Skeletal muscle cell (primary cell): ENCODE data around the gene PRKG1.
"Not testable (repeated sequence)": the region's sequence is repeated elsewhere in the genome, so short reads cannot be mapped to it uniquely, and the experiment has no call there.

Experiments
- DNase-seq: peaks from one replicate; pipeline ENCODE4 v3.0.0-alpha.2; 2010; ENCODE audit warnings: low read depth
- H3K4me3 ChIP-seq: 2 replicates; pipeline ENCODE4 v1.5.1; 2011; ENCODE audit warnings: low read depth, mild to moderate bottlenecking, control low read depth, low read length, moderate library complexity

The PRKG1 gene

DNA sequence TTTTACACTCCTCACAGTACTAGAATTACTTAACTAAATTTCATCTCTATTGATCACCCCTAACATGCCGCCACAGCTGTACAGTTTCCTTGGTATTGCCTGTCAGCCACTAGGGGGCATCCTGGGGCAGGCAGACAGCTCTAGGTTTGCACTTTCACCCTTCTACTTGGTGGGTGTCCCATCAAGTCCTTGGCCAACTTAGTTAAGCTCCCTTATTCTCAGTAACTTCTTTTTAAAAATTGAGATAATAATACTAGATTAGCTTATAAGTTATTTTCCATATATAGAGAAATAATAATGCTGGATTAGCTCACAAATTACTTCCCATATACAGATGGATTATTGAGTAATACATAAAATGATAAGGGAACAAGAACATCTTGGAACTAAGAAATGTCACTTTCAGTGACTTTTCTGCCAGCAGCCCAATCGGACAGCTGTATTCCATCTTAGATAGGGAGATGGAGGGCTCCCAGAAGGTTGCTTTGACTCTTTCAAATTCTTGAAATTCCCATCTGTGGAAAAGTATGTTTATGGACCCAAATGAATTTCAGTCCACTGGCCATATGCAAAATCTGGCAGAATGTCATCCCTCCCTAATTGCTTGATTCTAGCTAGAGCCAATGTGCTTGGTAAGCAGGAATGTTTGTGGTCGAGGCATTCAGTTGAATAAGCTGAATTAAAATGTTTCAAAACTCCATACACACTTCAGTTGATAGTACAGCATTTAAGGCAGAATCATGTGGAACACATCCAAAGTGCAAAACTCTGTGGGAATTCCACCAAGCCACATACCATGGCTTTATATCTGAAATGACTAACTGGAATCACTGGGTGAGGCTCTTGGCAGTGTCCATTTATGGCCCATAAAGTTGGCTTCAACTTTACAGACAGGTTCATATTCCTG is 315.4 kb downstream of the PRKG1 start:
- no peak overlapping the region for H3K4me3 ChIP-seq
- DNase-seq, result peak; percentile 96

DNA sequence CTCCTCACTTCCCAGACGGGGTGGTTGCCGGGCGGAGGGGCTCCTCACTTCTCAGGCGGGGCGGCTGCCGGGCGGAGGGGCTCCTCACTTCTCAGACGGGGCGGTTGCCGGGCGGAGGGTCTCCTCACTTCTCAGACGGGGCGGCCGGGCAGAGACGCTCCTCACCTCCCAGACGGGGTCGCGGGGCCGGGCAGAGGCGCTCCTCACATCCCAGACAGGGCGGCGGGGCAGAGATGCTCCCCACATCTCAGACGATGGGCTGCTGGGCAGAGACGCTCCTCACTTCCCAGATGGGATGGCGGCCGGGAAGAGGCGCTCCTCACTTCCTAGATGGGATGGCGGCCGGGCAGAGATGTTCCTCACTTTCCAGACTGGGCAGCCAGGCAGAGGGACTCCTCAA is 318.7 kb downstream of the PRKG1 start:
- not testable (repeated sequence) for H3K4me3 ChIP-seq, DNase-seq

- no peak for DNase-seq
Measured at GRCh38 chr10:51394039-51394438, 319.8 kb downstream of the PRKG1 start.

GRCh38 chr10:51397244-51397643 is 323.0 kb downstream of the PRKG1 start:
- no peak overlapping the region for H3K4me3 ChIP-seq
- DNase-seq, result no peak

More at GRCh38 chr10:51394039-51394438, 319.8 kb downstream of the PRKG1 start:
- no peak overlapping the region for H3K4me3 ChIP-seq

- H3K4me3 ChIP-seq, result no peak overlapping the region
- peak; percentile 57 for DNase-seq
Measured at GRCh38 chr10:51397695-51398094, 323.4 kb downstream of the PRKG1 start.

DNA sequence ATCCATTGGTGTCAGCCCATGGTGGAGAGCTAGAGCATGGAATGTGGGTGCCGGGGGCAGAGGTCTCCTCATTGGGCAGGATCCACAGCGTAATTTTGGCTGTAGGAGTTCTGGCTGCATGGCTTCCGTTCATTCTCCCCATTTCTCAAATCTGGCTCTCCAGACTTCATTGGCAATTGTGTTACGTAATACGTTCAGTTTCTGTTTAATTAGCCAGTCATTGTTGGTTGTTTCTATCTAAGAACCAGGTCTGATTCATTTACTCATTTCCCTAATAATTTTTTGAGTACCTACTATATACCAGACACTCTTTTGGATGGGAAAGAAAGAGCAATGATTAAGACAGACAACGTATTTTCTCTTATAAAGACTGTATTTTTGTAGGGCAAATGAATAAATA is 325.6 kb downstream of the PRKG1 start:
- H3K4me3 ChIP-seq, result no peak overlapping the region
- DNase-seq, result no peak

DNA sequence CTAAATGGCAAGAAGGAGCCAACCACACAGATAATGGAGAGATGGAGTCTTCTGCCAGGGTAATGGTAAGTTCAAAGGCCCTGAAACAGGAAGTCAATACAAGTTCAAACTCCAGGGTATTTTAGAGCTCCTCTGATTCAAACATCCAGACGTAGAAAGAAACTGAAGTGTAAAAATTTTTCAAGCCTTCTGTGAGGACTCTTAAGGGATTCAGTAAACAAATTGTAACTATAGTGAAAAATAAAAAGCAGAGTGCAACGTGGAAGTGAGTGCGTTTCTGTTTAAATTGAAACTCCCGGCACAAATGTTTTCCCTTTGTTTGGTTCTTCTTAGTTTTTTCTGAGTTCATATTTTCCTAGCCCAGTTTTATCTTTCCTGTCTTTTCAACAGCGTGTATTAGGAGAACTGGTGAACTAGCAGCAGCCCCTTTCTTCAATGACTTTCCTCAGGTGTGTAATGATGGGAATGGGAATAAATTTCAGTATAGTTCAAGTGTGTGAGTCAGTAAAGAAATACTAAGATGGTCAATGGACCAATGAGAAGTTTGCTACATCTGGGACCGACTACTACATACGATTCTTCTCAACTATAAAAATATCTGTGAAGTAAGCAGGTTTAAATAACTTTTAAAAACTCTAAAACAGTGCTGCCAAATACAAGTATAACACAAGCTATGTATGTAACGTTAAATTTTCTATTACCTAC is 326.3 kb downstream of the PRKG1 start:
- no peak overlapping the region for H3K4me3 ChIP-seq
- DNase-seq, result no peak

DNA sequence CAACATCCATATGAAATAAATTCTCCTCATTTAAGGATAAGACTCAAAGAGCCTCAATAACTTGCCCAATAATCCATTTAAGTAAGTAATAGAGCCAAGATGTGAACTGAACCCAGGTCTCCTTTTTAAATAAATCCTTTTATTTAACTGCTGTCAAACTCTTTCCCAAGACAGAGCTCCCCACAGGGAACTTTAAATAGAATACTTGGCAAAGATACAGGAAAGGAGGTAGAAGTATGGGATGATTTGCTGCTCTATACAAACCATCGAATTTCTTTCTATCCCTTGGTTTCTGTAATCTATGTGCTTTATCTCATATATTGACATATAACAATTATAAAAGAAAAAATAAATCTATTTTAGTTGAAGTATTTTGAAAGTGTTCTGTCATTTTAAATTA is 329.2 kb downstream of the PRKG1 start:
- H3K4me3 ChIP-seq, result no peak overlapping the region
- DNase-seq, result no peak

GRCh38 chr10:51405580-51406351 is 331.5 kb downstream of the PRKG1 start:
- H3K4me3 ChIP-seq, result no peak overlapping the region
- DNase-seq, result peak; percentile 62

DNA sequence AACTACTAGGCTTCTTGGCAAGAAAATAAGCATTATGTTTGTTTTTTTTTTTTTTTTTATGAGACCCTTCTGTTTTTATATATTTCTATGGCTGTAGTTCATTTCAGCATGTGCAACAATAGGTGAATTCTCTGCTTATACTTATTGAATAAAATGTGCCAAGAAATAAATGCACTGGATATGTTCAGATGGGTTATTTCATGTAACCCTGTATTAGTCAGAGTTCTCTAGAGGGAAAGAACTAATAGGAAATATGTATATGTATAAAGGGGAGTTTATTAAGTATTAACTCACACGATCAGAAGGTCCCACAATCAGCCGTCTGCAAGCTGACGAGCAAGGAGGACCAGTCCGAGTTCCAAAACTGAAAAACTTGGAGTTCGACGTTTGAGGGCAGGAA is 332.3 kb downstream of the PRKG1 start:
- no peak for DNase-seq
- no peak overlapping the region for H3K4me3 ChIP-seq

DNA sequence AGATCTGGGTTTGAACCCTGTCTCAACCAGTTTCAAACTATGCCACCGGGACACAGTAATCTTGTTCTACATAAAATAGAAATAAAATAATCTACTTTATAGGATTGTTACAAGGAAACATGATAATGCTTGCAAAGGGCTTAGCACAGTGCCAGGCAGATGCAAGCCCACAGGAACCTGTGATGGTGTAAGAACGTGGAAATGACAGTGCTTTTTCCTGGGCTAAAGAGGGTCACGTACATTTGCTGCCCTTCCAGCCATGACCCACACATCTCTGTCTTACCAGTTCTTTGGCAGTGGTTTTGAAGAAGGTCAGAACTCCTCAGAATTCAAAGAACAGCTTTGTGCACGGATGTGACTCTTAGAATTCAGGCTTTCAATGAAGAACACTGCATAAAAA is 342.2 kb downstream of the PRKG1 start:
- DNase-seq, result no peak
- H3K4me3 ChIP-seq, result no peak overlapping the region

DNA sequence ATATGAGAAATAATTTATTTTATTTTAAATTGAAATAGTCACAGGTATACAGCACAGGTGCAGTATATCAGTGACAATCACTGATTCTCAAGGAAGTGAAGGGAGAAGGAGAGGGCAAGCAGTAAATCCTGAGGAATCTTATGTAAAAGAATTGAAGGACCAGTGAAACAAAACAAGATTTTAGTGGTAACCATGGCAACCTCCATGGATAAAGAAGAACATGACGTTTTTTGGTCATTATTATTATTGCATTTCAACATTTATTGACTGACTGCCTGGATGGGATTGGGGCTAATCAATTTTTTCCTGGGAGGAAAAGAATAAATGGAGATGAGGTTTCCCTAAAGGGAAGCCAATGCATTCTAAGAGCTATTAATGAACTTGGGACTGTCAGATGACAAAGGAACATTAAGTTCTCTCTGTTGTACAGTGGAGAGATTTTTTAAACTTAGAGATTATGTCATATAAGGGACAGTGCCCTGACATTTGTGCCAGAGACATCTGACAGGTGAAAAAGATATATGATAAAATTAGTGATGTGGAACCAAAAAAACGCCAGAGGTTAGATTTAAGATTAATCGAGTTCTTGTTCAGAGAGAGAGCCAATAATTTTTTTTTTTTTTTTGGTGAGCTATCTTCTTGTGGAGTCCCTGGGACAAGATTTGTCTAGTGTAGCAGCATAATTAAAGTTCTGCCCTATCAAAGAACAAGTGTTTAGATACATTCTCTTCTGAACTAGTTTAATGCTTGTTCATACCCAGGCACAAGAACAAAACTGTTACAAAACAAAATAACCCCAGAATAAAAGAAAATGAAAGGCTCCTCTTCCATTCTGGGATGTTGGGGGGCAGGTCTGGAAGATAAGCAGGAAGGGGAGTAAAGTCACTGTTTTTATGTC is 345.2 kb downstream of the PRKG1 start:
- no peak overlapping the region for H3K4me3 ChIP-seq
- no peak for DNase-seq

- no peak overlapping the region for H3K4me3 ChIP-seq
- no peak for DNase-seq
Measured at GRCh38 chr10:51421853-51422252, 347.6 kb downstream of the PRKG1 start.

GRCh38 chr10:51422311-51423120 is 348.2 kb downstream of the PRKG1 start:
- no peak overlapping the region for H3K4me3 ChIP-seq
- DNase-seq, result peak; percentile 21

DNA sequence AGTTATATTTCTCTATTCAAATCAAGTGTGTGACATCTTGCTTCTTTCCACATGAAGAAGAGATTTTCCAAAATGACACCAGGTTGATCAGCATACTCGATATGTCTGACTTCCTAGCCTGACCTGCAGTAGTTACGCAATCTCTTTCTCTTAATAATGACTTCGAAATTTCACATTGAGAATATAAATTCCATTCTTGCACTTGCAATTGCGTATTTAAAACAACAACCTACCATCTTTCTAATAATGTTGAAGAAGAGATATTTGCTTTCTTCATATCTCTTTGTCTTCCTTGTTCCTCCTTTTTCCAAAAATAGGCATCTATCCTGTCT is 348.8 kb downstream of the PRKG1 start:
- DNase-seq, result no peak
- no peak overlapping the region for H3K4me3 ChIP-seq

- DNase-seq, result peak; percentile 4
Measured at GRCh38 chr10:51425431-51425830, 351.1 kb downstream of the PRKG1 start.

GRCh38 chr10:51427758-51428157 is 353.5 kb downstream of the PRKG1 start:
- H3K4me3 ChIP-seq, result no peak overlapping the region
- DNase-seq, result no peak

More at GRCh38 chr10:51425431-51425830, 351.1 kb downstream of the PRKG1 start:
- no peak overlapping the region for H3K4me3 ChIP-seq

DNA sequence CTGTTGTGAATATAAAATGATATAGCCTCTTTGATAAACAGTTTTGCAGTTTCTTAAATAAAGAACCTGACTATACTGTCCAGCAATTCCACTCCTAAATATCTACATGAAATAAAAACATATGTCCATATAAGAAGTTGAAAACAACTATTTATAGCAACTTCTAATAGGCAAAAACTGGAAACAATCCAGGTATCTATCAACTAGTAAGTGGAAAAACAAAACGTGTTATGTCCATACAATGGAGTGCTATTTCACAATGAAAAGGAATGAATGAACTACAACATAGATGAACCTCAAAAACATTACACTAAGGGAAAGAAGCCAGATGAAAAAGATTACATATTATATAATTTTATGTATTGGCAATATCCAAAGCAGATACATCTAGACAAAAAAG is 356.2 kb downstream of the PRKG1 start:
- H3K4me3 ChIP-seq, result no peak overlapping the region
- DNase-seq, result no peak
